Trophoblast cell (in vitro differentiated cells and primary cell): Measurements from ENCODE around the gene TRIP12.
A peak's percentile ranks its signal among the peaks of the same experiment; 100 is the strongest.
"Not testable (repeated sequence)": the region's sequence is repeated elsewhere in the genome, so short reads cannot be mapped to it uniquely, and the experiment has no call there.

Experiments
- DNase-seq, 2 donors: peaks; one replicate each; pipeline ENCODE4 v3.0.0-alpha.2; 2016
- H2AFZ ChIP-seq: 2 replicates; pipeline ENCODE4 v1.6.1; 2013; ENCODE audit warnings: low read length, moderate library complexity, mild to moderate bottlenecking; ENCODE audit not compliant: insufficient read depth, poor library complexity
- H2AK5ac ChIP-seq: 2 replicates; pipeline ENCODE4 v1.6.1; 2013; ENCODE audit warnings: mild to moderate bottlenecking, low read length
- H2BK120ac ChIP-seq: 2 replicates; pipeline ENCODE4 v1.6.1; 2013; ENCODE audit warnings: low read length, mild to moderate bottlenecking, moderate library complexity; ENCODE audit not compliant: insufficient read depth, poor library complexity
- H2BK12ac ChIP-seq: 2 replicates; pipeline ENCODE4 v1.6.1; 2013; ENCODE audit warnings: mild to moderate bottlenecking, low read length, moderate library complexity
- H2BK5ac ChIP-seq: 2 replicates; pipeline ENCODE4 v1.6.1; 2013; ENCODE audit warnings: low read length, low read depth, moderate library complexity, mild to moderate bottlenecking; ENCODE audit not compliant: poor library complexity
- H3K14ac ChIP-seq: 2 replicates; pipeline ENCODE4 v1.6.1; 2013; ENCODE audit warnings: mild to moderate bottlenecking, low read length
- H3K18ac ChIP-seq: 2 replicates; pipeline ENCODE4 v1.6.1; 2013; ENCODE audit warnings: mild to moderate bottlenecking, low read length
- H3K23ac ChIP-seq: 2 replicates; pipeline ENCODE4 v1.6.1; 2013; ENCODE audit warnings: low read length
- H3K27ac ChIP-seq: 2 replicates; pipeline ENCODE4 v1.5.1; 2013; ENCODE audit warnings: low read depth, mild to moderate bottlenecking, inconsistent platforms, low read length, moderate library complexity
- H3K27me3 ChIP-seq: 2 replicates; pipeline ENCODE4 v1.6.1; 2013; ENCODE audit warnings: inconsistent platforms, mild to moderate bottlenecking, low read length, moderate library complexity; ENCODE audit not compliant: insufficient read depth
- H3K36me3 ChIP-seq, 2 experiments: 1 replicate in 1 of 2; 2 replicates in 1 of 2; pipeline ENCODE4 v1.6.1; 2013; ENCODE audit warnings: low read length in 2 of 2, mild to moderate bottlenecking in 2 of 2, moderate library complexity in 1 of 2; ENCODE audit not compliant: insufficient read depth in 2 of 2, control insufficient read depth in 1 of 2
- H3K4ac ChIP-seq: 2 replicates; pipeline ENCODE4 v1.6.1; 2013; ENCODE audit warnings: low read depth, mild to moderate bottlenecking, low read length, moderate library complexity
- H3K4me1 ChIP-seq, 2 experiments: 1 replicate in 1 of 2; 2 replicates in 1 of 2; pipeline ENCODE4 v1.6.1; 2013; ENCODE audit warnings: low read length in 2 of 2, mild to moderate bottlenecking in 2 of 2, moderate library complexity in 1 of 2; ENCODE audit not compliant: insufficient read depth in 2 of 2, control insufficient read depth in 1 of 2
- H3K4me2 ChIP-seq: 2 replicates; pipeline ENCODE4 v1.6.1; 2013; ENCODE audit warnings: inconsistent platforms, mild to moderate bottlenecking, low read length, moderate library complexity
- H3K4me3 ChIP-seq: 2 replicates; pipeline ENCODE4 v1.5.1; 2013; ENCODE audit warnings: mild to moderate bottlenecking, low read depth, low read length, inconsistent platforms
- H3K79me1 ChIP-seq: one replicate; pipeline ENCODE4 v1.6.1; 2013; ENCODE audit warnings: low read length
- H3K79me2 ChIP-seq: 2 replicates; pipeline ENCODE4 v1.6.1; 2013; ENCODE audit warnings: low read length, mild to moderate bottlenecking; ENCODE audit not compliant: control insufficient read depth, insufficient read depth, poor library complexity
- H3K9ac ChIP-seq: 2 replicates; pipeline ENCODE4 v1.6.1; 2013; ENCODE audit warnings: mild to moderate bottlenecking, low read length
- H3K9me3 ChIP-seq: 2 replicates; pipeline ENCODE4 v1.6.1; 2013; ENCODE audit warnings: low read depth, mild to moderate bottlenecking, control low read depth, inconsistent platforms, low read length; ENCODE audit not compliant: insufficient read depth
- H4K12ac ChIP-seq: 2 replicates; pipeline ENCODE4 v1.6.1; 2013; ENCODE audit warnings: low read depth, mild to moderate bottlenecking, low read length, moderate library complexity
- H4K8ac ChIP-seq: 2 replicates; pipeline ENCODE4 v1.6.1; 2013; ENCODE audit warnings: low read depth, mild to moderate bottlenecking, low read length, moderate library complexity
- H4K91ac ChIP-seq: one replicate; pipeline ENCODE4 v1.6.1; 2013; ENCODE audit warnings: low read depth, mild to moderate bottlenecking, low read length, moderate library complexity
- WGBS: extraction: QIAGEN DNeasy Blood & Tissue Kit; methylation state at CpG from one replicate; pipeline ENCODE4 v1.1.7; 2013; ENCODE audit warnings: missing lambda C conversion rate; ENCODE audit not compliant: insufficient read length, insufficient coverage; ENCODE audit errors: extremely low coverage; 5-methylcytosine and 5-hydroxymethylcytosine counted together

The TRIP12 gene

GRCh38 chr2:229850355-229851275 lies 71.2 kb downstream of the TRIP12 start:
- not testable (repeated sequence) for H3K23ac ChIP-seq, H2BK12ac ChIP-seq, H4K12ac ChIP-seq, H3K9ac ChIP-seq, H3K14ac ChIP-seq, H2AFZ ChIP-seq, H3K4me1 ChIP-seq, H4K91ac ChIP-seq, H3K79me1 ChIP-seq, H3K27ac ChIP-seq, H3K9me3 ChIP-seq, H2BK120ac ChIP-seq, H3K79me2 ChIP-seq, H2AK5ac ChIP-seq, H3K27me3 ChIP-seq, H3K4me2 ChIP-seq, H3K18ac ChIP-seq, H3K4me3 ChIP-seq, H4K8ac ChIP-seq, H3K36me3 ChIP-seq, H2BK5ac ChIP-seq, DNase-seq
- H3K4ac ChIP-seq, result peak overlapping the region; percentile 21
- no CpG with 5 or more reads among the region's 44 CpGs for WGBS

- Histone ChIP-seq H3K9ac (no peak overlapping the region), H3K79me2 (no peaks in the 10 kb centered on the region), H4K12ac (no peak overlapping the region), H3K14ac (no peak overlapping the region), H4K8ac (no peak overlapping the region), H2AK5ac (no peak overlapping the region), H3K18ac (no peak overlapping the region), H2BK120ac (no peak overlapping the region), H3K9me3 (peaks cover 2% of the 10 kb centered on the region), H3K23ac (no peak overlapping the region), H2AFZ (no peak overlapping the region), H4K91ac (no peak overlapping the region), H3K27ac (no peak overlapping the region), H3K4ac (no peak overlapping the region), H3K79me1 (no peaks in the 10 kb centered on the region), H3K27me3 (no peaks in the 10 kb centered on the region), H3K4me2 (no peak overlapping the region), H2BK12ac (no peak overlapping the region), H3K36me3 (peaks cover 6 to 7% of the 10 kb centered on the region in 2 experiments), H3K4me1 (peaks cover 2 to 8% of the 10 kb centered on the region in 2 experiments), H2BK5ac (no peak overlapping the region), H3K4me3 (no peak overlapping the region)
- WGBS, result no CpG with 5 or more reads among the region's 3 CpGs
- peak in 1 of 2 donors; percentile 10 for DNase-seq
Observed at GRCh38 chr2:229849073-229849472, 72.7 kb downstream of the TRIP12 start.

- no peak overlapping the region for H3K9ac ChIP-seq
- no CpG with 5 or more reads among the region's 4 CpGs for WGBS
- no peak overlapping the region for H4K91ac ChIP-seq
- H2BK120ac ChIP-seq, result no peak overlapping the region
- no peak overlapping the region for H3K18ac ChIP-seq
- peaks cover 2% of the 10 kb centered on the region in 2 experiments for H3K4me1 ChIP-seq
- no peaks in the 10 kb centered on the region for H3K79me1 ChIP-seq
- H3K9me3 ChIP-seq, result no peaks in the 10 kb centered on the region
- H3K4ac ChIP-seq, result peak overlapping the region; percentile 46
- H3K14ac ChIP-seq, result no peak overlapping the region
- no peak overlapping the region for H3K4me3 ChIP-seq
- DNase-seq, result no peak
- H3K79me2 ChIP-seq, result no peaks in the 10 kb centered on the region
- no peak overlapping the region for H3K23ac ChIP-seq
- H2BK12ac ChIP-seq, result no peak overlapping the region
- H4K8ac ChIP-seq, result no peak overlapping the region
- no peak overlapping the region for H2BK5ac ChIP-seq
- no peak overlapping the region for H2AK5ac ChIP-seq
- no peak overlapping the region for H2AFZ ChIP-seq
- no peaks in the 10 kb centered on the region for H3K27me3 ChIP-seq
- no peak overlapping the region for H3K27ac ChIP-seq
- peak overlapping the region; percentile 54 for H4K12ac ChIP-seq
- H3K36me3 ChIP-seq, result peaks cover 4 to 11% of the 10 kb centered on the region in 2 experiments
- H3K4me2 ChIP-seq, result no peak overlapping the region
Observed at GRCh38 chr2:229843613-229844012, 78.2 kb downstream of the TRIP12 start.

GRCh38 chr2:229838729-229839128 lies 83.1 kb downstream of the TRIP12 start:
- H2AFZ ChIP-seq, result no peak overlapping the region
- no peak overlapping the region for H3K18ac ChIP-seq
- H2BK5ac ChIP-seq, result no peak overlapping the region
- no peaks in the 10 kb centered on the region for H3K4me1 ChIP-seq
- H4K91ac ChIP-seq, result no peak overlapping the region
- H2AK5ac ChIP-seq, result no peak overlapping the region
- no peaks in the 10 kb centered on the region for H3K79me2 ChIP-seq
- no peak overlapping the region for H3K27ac ChIP-seq
- no peak overlapping the region for H4K12ac ChIP-seq
- no peak overlapping the region for H4K8ac ChIP-seq
- no peak overlapping the region for H2BK120ac ChIP-seq
- H3K14ac ChIP-seq, result no peak overlapping the region
- no peaks in the 10 kb centered on the region for H3K9me3 ChIP-seq
- no peak overlapping the region for H3K9ac ChIP-seq
- H3K27me3 ChIP-seq, result no peaks in the 10 kb centered on the region
- H2BK12ac ChIP-seq, result no peak overlapping the region
- no peak overlapping the region for H3K4me2 ChIP-seq
- no peak for DNase-seq
- no peak overlapping the region for H3K4ac ChIP-seq
- H3K79me1 ChIP-seq, result no peaks in the 10 kb centered on the region
- H3K36me3 ChIP-seq, result peaks cover 12 to 14% of the 10 kb centered on the region in 2 experiments
- no CpG with 5 or more reads among the region's 6 CpGs for WGBS
- H3K4me3 ChIP-seq, result no peak overlapping the region
- no peak overlapping the region for H3K23ac ChIP-seq
